Measurements from ENCODE around the gene ZNF143.

The ZNF143 gene

DNA sequence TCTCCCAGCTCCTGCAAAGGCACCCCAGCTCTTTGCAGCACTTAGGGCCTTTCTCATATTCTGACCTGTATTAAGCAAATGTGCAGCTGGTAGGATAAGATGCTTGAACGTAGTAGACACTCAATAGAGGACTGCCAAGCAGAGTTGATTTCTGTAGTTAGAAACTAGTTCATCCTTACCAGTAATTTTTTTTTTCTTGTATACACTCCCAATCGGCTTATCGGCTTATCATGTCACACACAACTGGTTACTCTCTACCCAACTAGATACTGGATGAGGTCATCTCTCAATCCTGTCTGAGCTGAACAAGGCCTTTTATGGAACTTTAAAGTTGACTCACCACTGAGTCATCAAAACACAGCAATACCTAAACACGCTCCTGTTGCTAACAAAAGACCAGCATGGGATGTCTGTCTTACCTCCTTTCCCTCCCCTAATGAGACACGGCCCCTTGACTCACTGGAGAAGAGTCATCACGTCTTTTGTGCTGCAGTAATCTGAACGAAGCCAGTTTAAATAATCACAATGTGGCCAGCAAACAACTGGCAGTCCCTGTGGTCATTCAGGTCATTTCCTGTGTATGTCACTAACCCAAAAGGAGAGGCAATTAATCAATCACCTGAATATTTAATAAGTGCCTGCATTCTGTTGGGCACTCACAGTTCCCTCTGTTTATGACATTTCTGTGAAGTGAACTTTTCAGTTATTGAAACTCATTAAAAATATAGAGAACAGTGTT lies 105.2 kb downstream of the ZNF143 start:
- peak; percentile 79 for DNase-seq (ENCODE audit: low read depth)
- no peak for TF ChIP-seq CTCF (IDR thresholded peaks at IDR 0.05; ENCODE audit: low read depth, low read length, missing control alignments)
- no peak overlapping the region for H3K4me3 ChIP-seq (ENCODE audit: low read depth, low read length)

DNA sequence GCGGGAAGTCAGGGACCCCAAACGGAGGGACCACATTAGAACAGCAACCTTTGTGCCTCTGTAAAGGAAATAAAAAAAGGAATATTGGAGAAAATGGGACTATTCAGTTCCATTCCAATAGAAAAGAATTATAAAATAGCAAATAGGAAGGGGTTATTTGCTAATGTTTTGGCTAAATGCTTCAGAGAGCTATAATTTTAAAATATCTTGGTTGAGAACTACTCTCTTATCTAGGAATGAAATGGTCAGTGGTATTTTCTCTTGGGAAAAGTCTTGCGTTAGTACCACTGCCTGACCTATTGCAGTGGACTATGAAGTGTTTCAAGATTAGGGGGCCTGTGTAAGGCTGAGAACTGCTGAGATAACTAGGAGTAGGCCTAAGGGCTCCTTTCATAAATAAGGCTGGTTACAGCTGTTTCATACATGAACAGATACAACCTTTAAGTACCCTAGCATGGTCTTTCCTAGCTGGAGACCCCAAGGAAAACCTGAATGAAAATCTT lies 105.8 kb downstream of the ZNF143 start:
- no peak overlapping the region for H3K4me3 ChIP-seq (ENCODE audit: low read depth, low read length)
- DNase-seq (ENCODE audit: low read depth), result no peak
- no peak for TF ChIP-seq CTCF (IDR thresholded peaks at IDR 0.05; ENCODE audit: low read depth, low read length, missing control alignments)

- no peak for DNase-seq (ENCODE audit: low read depth)
- H3K4me3 ChIP-seq (ENCODE audit: low read depth, low read length), result no peak overlapping the region
- no peak for TF ChIP-seq CTCF (IDR thresholded peaks at IDR 0.05; ENCODE audit: low read depth, low read length, missing control alignments)
These were observed 106.6 kb downstream of the ZNF143 start for GRCh38 chr11:9567401-9567800.

DNA sequence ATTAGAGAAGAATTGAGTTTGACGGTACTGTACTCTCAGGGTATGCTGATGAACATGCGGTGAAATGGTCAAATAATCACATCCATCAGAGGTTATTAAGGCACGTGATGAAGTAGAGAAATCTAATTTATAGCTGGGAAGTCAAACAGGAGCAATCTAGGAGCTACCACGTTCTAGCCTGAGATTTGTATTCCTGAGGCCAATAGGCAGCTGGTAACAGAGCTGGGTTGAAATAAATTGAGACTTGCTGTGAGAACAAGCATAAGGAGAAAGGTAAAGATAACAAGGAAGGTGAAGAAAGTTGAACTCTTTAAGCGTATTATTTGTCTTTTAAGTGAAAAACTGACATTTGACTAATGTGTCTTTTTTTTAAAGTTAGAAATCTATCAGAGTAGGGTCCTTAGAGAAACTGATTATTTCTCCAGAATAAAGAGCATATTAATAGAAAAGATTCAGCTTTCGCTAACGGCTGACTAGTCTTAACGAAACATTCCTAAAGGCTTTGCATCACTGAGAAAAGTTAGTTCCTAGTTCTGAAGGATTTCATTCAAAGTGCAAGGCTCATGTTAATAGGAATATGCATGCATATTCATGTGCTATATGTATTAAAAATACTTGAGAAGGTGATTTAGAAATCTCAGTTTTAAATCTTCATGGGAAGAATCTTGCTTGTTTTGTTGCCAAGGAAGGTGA lies 107.5 kb downstream of the ZNF143 start:
- no peak for DNase-seq (ENCODE audit: low read depth)
- TF ChIP-seq CTCF (IDR thresholded peaks at IDR 0.05; ENCODE audit: low read depth, low read length, missing control alignments), result no peak
- H3K4me3 ChIP-seq (ENCODE audit: low read depth, low read length), result no peak overlapping the region

- TF ChIP-seq CTCF (IDR thresholded peaks at IDR 0.05; ENCODE audit: low read depth, low read length, missing control alignments), result no peak
- no peak overlapping the region; the same call in 1 of the 2 replicates for H3K4me3 ChIP-seq (ENCODE audit: low read depth, low read length)
- no peak for DNase-seq (ENCODE audit: low read depth)
These were observed 108.2 kb downstream of the ZNF143 start for GRCh38 chr11:9568854-9569587.

GRCh38 chr11:9569588-9570164 lies 108.9 kb downstream of the ZNF143 start:
- no peak for TF ChIP-seq CTCF (IDR thresholded peaks at IDR 0.05; ENCODE audit: low read depth, low read length, missing control alignments)
- no peak overlapping the region for H3K4me3 ChIP-seq (ENCODE audit: low read depth, low read length)
- no peak for DNase-seq (ENCODE audit: low read depth)
